Natural killer cell treated with Interleukin-12 subunit alpha and Interleukin-12 subunit beta and Interleukin-15 and Interleukin-18, amount 100 ng/mL, for 72 hours (primary cell): Measurements from ENCODE around the gene MRGPRX3. TPM values are rescaled to one million over a fixed set of nuclear protein-coding genes. Genes with fewer than 3 reads are reported as not detected.
"Not testable (repeated sequence)": the region's sequence is repeated elsewhere in the genome, so short reads cannot be mapped to it uniquely, and the experiment has no call there.

Experiments
- ATAC-seq, 2 donors: fragments of 150-1000 bp; cut with Tn5 transposase in 1 of 2; sonication (Bioruptor Pico), chemical (Tn5 transposase) in 1 of 2; 2 replicates each; pipeline ENCODE4 v1.10.0; 2021
- DNase-seq: peaks from one replicate; pipeline ENCODE4 v3.0.0; 2022; ENCODE audit warnings: low spot score
- H3K27ac Mint-ChIP-seq, 2 donors: 1 replicate in 1 of 2; 2 replicates in 1 of 2; pipeline ENCODE4 v1.8.0; 2022; ENCODE audit warnings: mixed read lengths in 2 of 2, mild to moderate bottlenecking in 1 of 2, moderate library complexity in 1 of 2
- H3K27me3 Mint-ChIP-seq, 2 donors: 1 replicate in 1 of 2; 2 replicates in 1 of 2; pipeline ENCODE4 v1.8.0; 2022; ENCODE audit warnings: mixed read lengths in 2 of 2
- H3K36me3 Mint-ChIP-seq: one replicate; pipeline ENCODE4 v1.8.0; 2022; ENCODE audit warnings: mixed read lengths
- H3K4me1 Mint-ChIP-seq, 2 donors: 1 replicate in 1 of 2; 2 replicates in 1 of 2; pipeline ENCODE4 v1.8.0; 2022; ENCODE audit warnings: low read depth in 2 of 2, mixed read lengths in 2 of 2, mild to moderate bottlenecking in 1 of 2
- H3K4me3 Mint-ChIP-seq: one replicate; pipeline ENCODE4 v1.8.0; 2022; ENCODE audit warnings: mixed read lengths
- H3K9me3 Mint-ChIP-seq: 2 replicates; pipeline ENCODE4 v1.8.0; 2022; ENCODE audit warnings: mixed read lengths
- total RNA-seq, 2 donors: library from RNA; stranded (reverse); gene quantifications; one replicate each; pipeline ENCODE4 v1.2.3, GENCODE V29; 2022

MRGPRX3 gene
- total RNA-seq, 2 donors from 2014 or later, result not detected

DNA sequence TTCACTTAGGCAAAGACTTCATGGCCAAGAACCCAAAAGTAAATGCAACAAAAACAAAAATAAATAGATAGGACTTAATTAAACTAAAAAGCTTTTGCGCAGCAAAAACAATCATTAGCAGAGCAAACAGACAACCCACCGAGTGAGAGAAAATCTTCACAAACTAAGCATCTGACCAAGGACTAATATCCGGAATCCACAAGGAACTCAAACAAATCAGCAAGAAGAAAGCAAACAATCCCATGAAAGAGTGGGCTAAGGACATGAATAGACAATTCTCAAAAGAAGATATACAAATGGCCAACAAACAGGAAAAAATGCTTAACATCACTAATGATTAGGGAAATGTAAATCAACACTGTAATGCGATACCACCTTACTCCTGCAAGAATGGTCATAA lies 1.3 kb upstream of the MRGPRX3 start:
- H3K4me3 Mint-ChIP-seq, DNase-seq, H3K4me1 Mint-ChIP-seq, H3K27ac Mint-ChIP-seq, ATAC-seq, H3K36me3 Mint-ChIP-seq, H3K9me3 Mint-ChIP-seq: not testable (repeated sequence)
- peaks cover 40 to 46% of the 10 kb centered on the region in 2 donors for H3K27me3 Mint-ChIP-seq

DNA sequence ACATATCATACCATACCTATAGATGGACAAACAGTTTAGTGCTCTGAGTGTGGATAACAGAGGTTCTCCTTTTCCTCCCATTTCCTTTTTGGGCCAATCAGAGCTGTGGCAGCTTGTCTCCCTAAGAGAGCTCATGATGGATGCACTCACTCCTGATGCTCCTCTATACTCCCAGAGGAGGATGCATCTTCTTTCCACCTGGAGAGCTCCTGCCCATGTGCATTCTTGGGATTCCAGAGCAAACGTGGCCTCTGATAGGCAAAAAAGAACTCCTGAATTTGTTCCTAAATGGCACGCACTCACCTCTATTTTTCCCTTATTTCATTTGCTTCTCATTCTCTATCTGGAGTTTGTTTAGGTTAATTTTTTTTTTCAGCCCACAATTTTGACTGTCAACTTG lies 2.9 kb downstream of the MRGPRX3 start:
- DNase-seq, result no peak
- Mint-ChIP-seq H3K9me3 (no peaks in the 10 kb centered on the region), H3K27me3 (peaks cover 33 to 37% of the 10 kb centered on the region in 2 donors), H3K4me3 (no peak overlapping the region), H3K27ac (no peak overlapping the region), H3K4me1 (no peaks in the 10 kb centered on the region), H3K36me3 (no peaks in the 10 kb centered on the region)
- ATAC-seq, result no peak

DNA sequence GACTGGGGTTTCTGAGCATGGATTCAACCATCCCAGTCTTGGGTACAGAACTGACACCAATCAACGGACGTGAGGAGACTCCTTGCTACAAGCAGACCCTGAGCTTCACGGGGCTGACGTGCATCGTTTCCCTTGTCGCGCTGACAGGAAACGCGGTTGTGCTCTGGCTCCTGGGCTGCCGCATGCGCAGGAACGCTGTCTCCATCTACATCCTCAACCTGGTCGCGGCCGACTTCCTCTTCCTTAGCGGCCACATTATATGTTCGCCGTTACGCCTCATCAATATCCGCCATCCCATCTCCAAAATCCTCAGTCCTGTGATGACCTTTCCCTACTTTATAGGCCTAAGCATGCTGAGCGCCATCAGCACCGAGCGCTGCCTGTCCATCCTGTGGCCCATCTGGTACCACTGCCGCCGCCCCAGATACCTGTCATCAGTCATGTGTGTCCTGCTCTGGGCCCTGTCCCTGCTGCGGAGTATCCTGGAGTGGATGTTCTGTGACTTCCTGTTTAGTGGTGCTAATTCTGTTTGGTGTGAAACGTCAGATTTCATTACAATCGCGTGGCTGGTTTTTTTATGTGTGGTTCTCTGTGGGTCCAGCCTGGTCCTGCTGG lies 4.9 kb downstream of the MRGPRX3 start:
- ATAC-seq (peak in 1 of 2 donors; percentile 9), DNase-seq (no peak)
- Mint-ChIP-seq H3K4me3 (no peak overlapping the region), H3K4me1 (no peaks in the 10 kb centered on the region), H3K27ac (no peak overlapping the region), H3K27me3 (peaks cover 30 to 38% of the 10 kb centered on the region in 2 donors), H3K9me3 (no peaks in the 10 kb centered on the region), H3K36me3 (no peaks in the 10 kb centered on the region)

DNA sequence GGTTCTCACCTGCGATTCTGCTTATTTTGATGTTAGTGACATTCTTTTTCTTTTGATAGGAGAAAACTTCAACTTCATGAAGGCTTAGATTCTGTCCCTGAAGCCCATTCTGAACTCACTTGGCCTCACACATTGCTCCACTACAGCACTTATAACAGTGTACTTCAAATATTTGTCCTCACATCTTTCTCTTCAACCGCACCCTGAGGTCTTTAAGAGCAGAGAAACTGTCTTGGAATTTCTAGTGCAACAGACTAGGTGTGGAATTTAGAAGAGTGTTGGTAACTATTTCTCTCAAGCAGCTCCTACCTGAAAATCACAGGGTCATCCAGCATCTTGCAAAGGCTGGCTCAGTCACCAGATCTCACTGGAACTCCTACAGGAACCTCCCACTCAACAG lies 7.8 kb downstream of the MRGPRX3 start:
- no peaks in the 10 kb centered on the region for H3K36me3 Mint-ChIP-seq
- H3K27me3 Mint-ChIP-seq, result peaks cover 35 to 52% of the 10 kb centered on the region in 2 donors
- no peaks in the 10 kb centered on the region for H3K4me1 Mint-ChIP-seq
- no peak overlapping the region for H3K4me3 Mint-ChIP-seq
- no peak overlapping the region for H3K27ac Mint-ChIP-seq
- no peak for DNase-seq
- no peak for ATAC-seq
- H3K9me3 Mint-ChIP-seq, result no peaks in the 10 kb centered on the region

DNA sequence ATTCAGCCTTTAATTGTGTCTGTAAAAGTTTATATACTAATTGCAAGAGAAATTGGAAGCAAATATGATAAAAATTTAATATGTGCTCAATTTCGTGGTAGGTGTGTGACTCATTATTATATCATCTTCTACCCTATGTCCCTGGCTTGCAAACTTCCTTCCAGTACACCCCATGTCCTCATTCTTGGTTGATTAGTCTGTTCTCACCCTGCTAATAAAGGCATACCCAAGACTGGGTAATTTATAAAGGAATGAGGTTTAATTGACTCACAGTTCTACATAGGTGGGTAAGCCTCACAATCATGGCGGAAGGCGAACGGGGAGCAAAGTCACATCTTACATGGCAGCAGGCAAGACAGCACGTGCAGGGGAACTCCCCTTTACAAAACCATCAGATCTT lies 11.9 kb downstream of the MRGPRX3 start:
- peaks cover 34 to 41% of the 10 kb centered on the region in 2 donors for H3K27me3 Mint-ChIP-seq
- H3K9me3 Mint-ChIP-seq, result no peaks in the 10 kb centered on the region
- DNase-seq, result no peak
- H3K4me3 Mint-ChIP-seq, result no peak overlapping the region
- peaks cover 5% of the 10 kb centered on the region in 2 donors for H3K4me1 Mint-ChIP-seq
- H3K27ac Mint-ChIP-seq, result no peak overlapping the region
- H3K36me3 Mint-ChIP-seq, result no peaks in the 10 kb centered on the region
- no peak for ATAC-seq

DNA sequence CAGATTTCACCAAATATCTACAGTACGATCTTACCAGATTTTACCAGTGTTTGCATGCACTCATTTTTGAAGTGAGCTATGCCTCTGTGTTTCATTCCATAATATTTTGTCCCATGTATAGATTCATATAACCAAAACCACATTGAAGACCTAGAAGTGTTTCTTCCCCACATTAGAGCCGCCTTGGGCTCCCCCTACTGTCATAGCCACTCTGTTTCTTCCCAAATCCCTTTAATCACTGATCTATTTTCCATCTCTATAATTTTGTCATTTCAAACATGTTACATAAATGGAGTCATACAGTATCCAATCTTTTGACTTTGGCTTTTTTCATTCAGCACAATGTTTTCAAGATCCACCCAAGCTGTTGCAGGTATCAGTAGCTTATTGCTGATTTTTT lies 12.7 kb downstream of the MRGPRX3 start:
- no peak overlapping the region for H3K4me3 Mint-ChIP-seq
- DNase-seq (no peak), ATAC-seq (no peak)
- H3K9me3 Mint-ChIP-seq, result no peaks in the 10 kb centered on the region
- H3K27me3 Mint-ChIP-seq, result peaks cover 36 to 44% of the 10 kb centered on the region in 2 donors
- no peaks in the 10 kb centered on the region for H3K36me3 Mint-ChIP-seq
- peaks cover 5% of the 10 kb centered on the region in 2 donors for H3K4me1 Mint-ChIP-seq
- H3K27ac Mint-ChIP-seq, result no peak overlapping the region

DNA sequence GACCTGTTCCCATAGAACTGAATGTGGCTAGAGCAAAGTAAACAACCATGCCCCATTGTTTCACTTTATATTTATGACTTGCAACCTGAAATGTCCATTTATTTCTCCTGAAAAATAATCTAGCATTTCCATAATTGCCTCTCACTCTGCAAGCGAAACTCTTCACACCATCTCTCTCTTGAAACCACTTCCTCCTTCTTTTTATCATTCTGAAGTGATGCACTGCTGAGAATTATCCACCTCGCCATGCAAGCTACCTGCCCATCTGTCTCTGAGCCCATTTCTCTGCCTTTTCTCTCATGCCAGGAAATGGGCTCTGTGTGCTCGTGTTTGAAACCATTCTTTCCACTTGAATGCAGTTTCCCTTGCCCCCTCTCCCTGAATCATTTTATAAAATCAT lies 13.5 kb downstream of the MRGPRX3 start:
- ATAC-seq, result no peak
- Mint-ChIP-seq H3K27ac (no peak overlapping the region), H3K4me1 (peaks cover 5% of the 10 kb centered on the region in 2 donors), H3K36me3 (no peaks in the 10 kb centered on the region), H3K4me3 (no peak overlapping the region), H3K27me3 (peaks cover 37 to 49% of the 10 kb centered on the region in 2 donors), H3K9me3 (no peaks in the 10 kb centered on the region)
- DNase-seq, result no peak

DNA sequence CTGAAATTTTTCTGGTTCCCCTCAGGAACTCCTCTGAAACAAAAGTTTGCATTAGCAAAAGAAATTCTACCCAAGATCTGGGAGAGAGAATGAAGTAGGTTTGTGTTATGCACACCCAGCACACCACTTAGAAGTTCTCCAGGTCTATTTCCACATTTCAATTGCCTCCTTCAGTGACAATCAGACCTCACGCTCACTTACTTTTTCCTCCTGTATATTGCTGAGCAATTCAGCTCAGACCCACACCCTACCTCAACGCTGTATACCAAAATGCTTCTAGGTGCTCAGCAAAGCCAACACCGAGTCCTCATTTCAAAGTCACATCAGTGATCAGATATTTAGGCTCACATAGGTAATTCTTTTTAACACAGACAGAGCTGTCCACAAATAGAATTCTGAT lies 19.2 kb downstream of the MRGPRX3 start:
- no peak overlapping the region for H3K27ac Mint-ChIP-seq
- peaks cover 27 to 34% of the 10 kb centered on the region in 2 donors for H3K27me3 Mint-ChIP-seq
- DNase-seq (no peak), ATAC-seq (no peak)
- H3K36me3 Mint-ChIP-seq, result peaks cover 2% of the 10 kb centered on the region
- no peaks in the 10 kb centered on the region for H3K9me3 Mint-ChIP-seq
- H3K4me3 Mint-ChIP-seq, result no peak overlapping the region
- H3K4me1 Mint-ChIP-seq, result no peaks in the 10 kb centered on the region

DNA sequence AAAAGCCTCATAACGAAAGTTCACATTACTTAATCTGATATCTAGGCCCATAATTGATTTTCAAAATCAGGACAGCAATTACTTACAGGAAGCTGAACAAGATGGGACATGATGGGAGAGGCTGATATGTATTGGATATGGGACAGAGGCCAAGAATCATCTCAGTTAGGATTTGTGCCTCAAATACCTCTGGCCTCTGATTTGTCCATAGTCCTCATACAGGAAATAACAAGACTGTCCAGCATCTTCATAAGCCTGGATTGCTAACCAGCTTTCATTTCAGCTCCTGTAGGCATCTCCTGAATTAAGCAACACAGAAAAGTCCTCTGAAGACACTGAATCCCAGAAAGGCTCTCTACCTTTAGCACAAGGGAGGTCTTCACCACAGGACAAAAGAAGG lies 36.0 kb downstream of the MRGPRX3 start:
- Mint-ChIP-seq H3K36me3 (no peaks in the 10 kb centered on the region), H3K4me3 (no peak overlapping the region), H3K27ac (no peak overlapping the region), H3K4me1 (no peaks in the 10 kb centered on the region), H3K27me3 (peaks cover 18 to 42% of the 10 kb centered on the region in 2 donors), H3K9me3 (no peaks in the 10 kb centered on the region)
- DNase-seq (no peak), ATAC-seq (no peak)

DNA sequence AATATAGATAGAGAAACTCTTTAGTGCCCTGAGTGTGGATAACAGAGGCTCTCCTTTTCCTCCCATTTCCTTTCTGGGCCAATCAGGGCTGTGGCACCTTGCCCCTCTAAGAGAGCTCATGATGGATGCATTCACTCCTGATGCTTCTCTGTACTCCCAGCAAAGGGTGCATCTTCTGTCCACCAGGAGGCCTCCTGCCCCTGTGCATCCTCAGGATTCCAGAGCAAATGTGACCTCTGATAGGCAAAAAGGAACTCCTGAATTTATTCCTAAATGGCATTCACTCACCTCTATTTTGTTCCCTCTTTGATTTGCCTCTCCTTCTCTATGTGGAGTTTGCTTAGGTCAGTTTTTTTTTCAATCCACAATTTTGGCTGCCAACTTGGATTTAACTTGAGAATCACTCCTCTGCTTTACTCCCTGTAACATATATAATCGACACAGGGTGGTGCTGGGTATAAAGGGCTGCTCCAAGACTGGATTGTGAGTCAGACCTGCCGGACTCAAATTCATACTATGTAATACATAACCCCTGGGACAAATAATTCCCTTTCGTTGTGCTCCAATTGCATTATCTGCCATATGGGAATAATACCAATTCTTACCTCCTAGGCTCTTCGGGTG lies 39.1 kb downstream of the MRGPRX3 start:
- no peaks in the 10 kb centered on the region for H3K4me1 Mint-ChIP-seq
- no peaks in the 10 kb centered on the region for H3K36me3 Mint-ChIP-seq
- H3K27ac Mint-ChIP-seq, result no peak overlapping the region
- H3K9me3 Mint-ChIP-seq, result no peaks in the 10 kb centered on the region
- DNase-seq (no peak), ATAC-seq (no peak)
- no peak overlapping the region for H3K4me3 Mint-ChIP-seq
- peaks cover 13 to 28% of the 10 kb centered on the region in 2 donors for H3K27me3 Mint-ChIP-seq

DNA sequence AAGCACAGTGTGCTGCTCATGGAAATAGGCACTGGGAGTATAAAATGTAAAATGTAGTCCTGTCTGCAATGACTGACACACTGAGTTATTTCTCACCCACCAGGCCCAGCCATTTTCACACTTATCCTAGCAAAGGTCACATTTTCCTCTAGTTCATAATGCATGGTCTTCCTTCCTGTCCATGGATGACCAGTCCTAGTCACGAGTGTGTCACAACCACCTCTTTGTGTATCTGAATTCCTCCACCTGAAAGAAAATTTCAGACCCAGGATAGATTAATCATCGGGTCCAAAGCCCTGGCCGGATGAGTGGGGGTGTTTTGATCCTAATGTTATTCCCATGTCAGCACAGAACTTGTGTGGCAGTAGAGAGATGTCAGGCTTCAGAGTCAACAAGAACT lies 40.3 kb downstream of the MRGPRX3 start, which contains the start of gene MRGPRX4:
MRGPRX4 (plus strand) TSS at position 172 of the 400 bp plus-strand sequence. CDS start 420 bp downstream, outside the sequence.
- ATAC-seq, result no peak
- no peak for DNase-seq
- Mint-ChIP-seq H3K36me3 (no peaks in the 10 kb centered on the region), H3K9me3 (no peaks in the 10 kb centered on the region), H3K27ac (no peak within 1 kb of the TSS), H3K4me1 (no peaks in the 10 kb centered on the region), H3K4me3 (no peak within 1 kb of the TSS), H3K27me3 (peaks cover 12 to 19% of the 10 kb centered on the region in 2 donors)

DNA sequence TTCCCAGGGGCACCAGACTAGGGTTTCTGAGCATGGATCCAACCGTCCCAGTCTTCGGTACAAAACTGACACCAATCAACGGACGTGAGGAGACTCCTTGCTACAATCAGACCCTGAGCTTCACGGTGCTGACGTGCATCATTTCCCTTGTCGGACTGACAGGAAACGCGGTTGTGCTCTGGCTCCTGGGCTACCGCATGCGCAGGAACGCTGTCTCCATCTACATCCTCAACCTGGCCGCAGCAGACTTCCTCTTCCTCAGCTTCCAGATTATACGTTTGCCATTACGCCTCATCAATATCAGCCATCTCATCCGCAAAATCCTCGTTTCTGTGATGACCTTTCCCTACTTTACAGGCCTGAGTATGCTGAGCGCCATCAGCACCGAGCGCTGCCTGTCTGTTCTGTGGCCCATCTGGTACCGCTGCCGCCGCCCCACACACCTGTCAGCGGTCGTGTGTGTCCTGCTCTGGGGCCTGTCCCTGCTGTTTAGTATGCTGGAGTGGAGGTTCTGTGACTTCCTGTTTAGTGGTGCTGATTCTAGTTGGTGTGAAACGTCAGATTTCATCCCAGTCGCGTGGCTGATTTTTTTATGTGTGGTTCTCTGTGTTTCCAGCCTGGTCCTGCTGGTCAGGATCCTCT lies 41.0 kb downstream of the MRGPRX3 start:
- no peaks in the 10 kb centered on the region for H3K9me3 Mint-ChIP-seq
- H3K27me3 Mint-ChIP-seq, result peaks cover 13 to 20% of the 10 kb centered on the region in 2 donors
- ATAC-seq (no peak), DNase-seq (no peak)
- H3K4me1 Mint-ChIP-seq, result no peaks in the 10 kb centered on the region
- H3K36me3 Mint-ChIP-seq, result no peaks in the 10 kb centered on the region
- no peak overlapping the region for H3K27ac Mint-ChIP-seq
- H3K4me3 Mint-ChIP-seq, result no peak overlapping the region
